SH-SY5Y (cell line): ENCODE data around the gene DPP6.

Experiments used
- GATA2 ChIP-seq: IDR thresholded peaks from 2 replicates; pipeline ENCODE4 v1.6.1; 2011; ENCODE audit warnings: mild to moderate bottlenecking, low read depth, low read length
- GATA3 ChIP-seq: IDR thresholded peaks from 2 replicates; pipeline ENCODE4 v1.6.1; 2011; ENCODE audit warnings: low read depth, mild to moderate bottlenecking, low read length, moderate library complexity

DNA sequence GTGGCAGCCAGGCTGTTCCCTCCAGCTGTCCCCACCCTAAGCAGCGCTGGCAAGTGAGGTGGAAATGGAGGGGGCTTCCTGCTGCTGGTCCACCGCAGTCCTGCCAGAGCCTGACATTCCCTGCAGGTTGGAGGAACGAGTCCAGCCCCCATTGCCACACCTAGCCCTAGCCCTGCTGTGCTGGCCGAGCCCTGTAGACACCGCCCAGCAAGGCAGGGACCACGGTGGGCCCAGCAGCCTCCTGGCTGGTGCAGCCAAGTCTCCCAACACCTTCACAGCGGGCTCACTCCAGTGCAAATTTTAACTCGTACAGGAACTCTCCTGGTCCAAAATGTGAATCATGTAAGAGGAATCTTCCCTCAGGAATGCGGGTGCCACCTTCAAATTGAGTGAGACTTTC lies 834.4 kb downstream of the DPP6 start:
- TF ChIP-seq GATA3 (no peak), GATA2 (no peak)
